Stomach (tissue), 19 donors: ENCODE measurements around the gene CAMK2B. TPM values are rescaled to one million over a fixed set of nuclear protein-coding genes. Genes with fewer than 3 reads are reported as not detected.

Source experiments
- DNase-seq, 2 donors: peaks; one replicate each; pipeline versions ENCODE4 v3.0.0 to v3.0.0-alpha.2; 2013 to 2019
- H3K27ac ChIP-seq, 5 donors: fragments of 200-600 bp in 4 of 5; sonication (generic) in 4 of 5; one replicate each; pipeline ENCODE4 v1.5.1; 2013 to 2019; ENCODE audit warnings: mild to moderate bottlenecking in 1 of 5, moderate library complexity in 1 of 5
- H3K27me3 ChIP-seq, 3 donors: fragments of 200-600 bp; sonication (generic); one replicate each; pipeline ENCODE4 v1.5.1; 2017 to 2019; ENCODE audit warnings: mixed run types in 1 of 3
- H3K36me3 ChIP-seq, 4 donors: fragments of 200-600 bp; sonication (generic); 1 replicate in 3 of 4; 2 replicates in 1 of 4; pipeline ENCODE4 v1.5.1; 2016 to 2019
- H3K4me1 ChIP-seq, 4 donors: fragments of 200-600 bp; sonication (generic); one replicate each; pipeline ENCODE4 v1.5.1; 2016 to 2019
- H3K4me3 ChIP-seq, 4 donors: fragments of 200-600 bp; sonication (generic) in 3 of 4; one replicate each; pipeline ENCODE4 v1.5.1; 2016 to 2019; ENCODE audit warnings: mild to moderate bottlenecking in 1 of 4
- H3K9me3 ChIP-seq, 4 donors: fragments of 200-600 bp; sonication (generic); one replicate each; pipeline ENCODE4 v1.5.1; 2016 to 2019
- EP300 ChIP-seq: sonication (generic); formaldehyde crosslinking; IDR thresholded peaks from one replicate; pipeline ENCODE4 v1.6.1; 2017; ENCODE audit warnings: antibody characterized with exemption
- POLR2A ChIP-seq, 4 donors: fragments of 450-650 bp; IDR thresholded peaks; one replicate each; pipeline ENCODE4 v1.6.1; 2016; ENCODE audit warnings: antibody characterized with exemption in 4 of 4, control low read depth in 2 of 4, mild to moderate bottlenecking in 1 of 4, moderate library complexity in 1 of 4
- POLR2AphosphoS5 ChIP-seq, 3 donors: sonication (generic); formaldehyde crosslinking; IDR thresholded peaks; one replicate each; pipeline ENCODE4 v1.6.1; 2016; ENCODE audit warnings: antibody characterized with exemption in 3 of 3
- WGBS, 5 donors: extraction: QIAGEN DNeasy Blood & Tissue Kit in 3 of 5; methylation state at CpG; one replicate each; pipeline versions ENCODE4 v1.1.5 to v1.1.7; 2013 to 2018; 5-methylcytosine and 5-hydroxymethylcytosine counted together
- intact Hi-C: fragments of 100-400 bp; cut with DNase I; formaldehyde crosslinking; loops from one replicate; pipeline ENCODE4 v1.15.1; 2023; ENCODE audit warnings: low total_unique reads
- long read RNA-seq, 10 donors: transcript quantifications; one replicate each; lab custom pipeline, GENCODE V29; 2026
- polyA plus RNA-seq, 3 donors: library from polyadenylated mRNA; stranded (reverse); fragments of 200-250 nt; gene quantifications; one replicate each; pipeline ENCODE4 v1.2.3, GENCODE V29; 2013
- total RNA-seq, 5 donors: library from RNA; depleted of rRNA; stranded (reverse); fragments of >200 nt; gene quantifications; one replicate each; pipeline versions ENCODE4 v1.1.0 to v1.2.3, GENCODE V29; 2014 to 2016
- TF ChIP-seq, protein P1 (sequence below), 7 experiments: fragments of 450-650 bp in 4 of 7; fragments of 200-600 bp in 3 of 7; sonication (generic) in 3 of 7; IDR thresholded peaks; one replicate each; pipeline ENCODE4 v1.5.1; 2016 to 2019; ENCODE audit warnings: antibody characterized with exemption in 7 of 7, control low read depth in 2 of 7, mild to moderate bottlenecking in 1 of 7
- donor health status: healthy with polysubstance abuse.
- donor health status: Bipolar disorder and iron deficiency.
- donor health status: healthy.

Gene CAMK2B
- total RNA-seq (1 to 10 TPM in 2 of 5 donors, under 1 TPM in 1, not detected in 2; 0.92 to 7.6 (median 4.6) TPM), polyA plus RNA-seq (10 to 100 TPM in 1 of 3 donors, 1 to 10 TPM in 2; 2.9 to 28.4 (median 6.2) TPM)
- long read RNA-seq, donor 1 = 0 reads
- long read RNA-seq, donor 2, full-length matches to known transcripts = 1 of 1 reads
- long read RNA-seq, donor 2, partial matches to known transcripts = 0 of 1 reads
- long read RNA-seq, donor 2, other reads (novel, unspliced or antisense) = 0 of 1 reads
- long read RNA-seq, donor 3 = 0 reads
- long read RNA-seq, donor 4 = 0 reads
- long read RNA-seq, donor 5 = 0 reads
- long read RNA-seq, donor 6 = 0 reads
- long read RNA-seq, donor 7 = 0 reads
- long read RNA-seq, donor 8 = 0 reads
- long read RNA-seq, donor 9 = 0 reads
- long read RNA-seq, donor 10, partial matches to known transcripts = 0 of 1 reads
- long read RNA-seq, donor 10, other reads (novel, unspliced or antisense) = 0 of 1 reads

DNA sequence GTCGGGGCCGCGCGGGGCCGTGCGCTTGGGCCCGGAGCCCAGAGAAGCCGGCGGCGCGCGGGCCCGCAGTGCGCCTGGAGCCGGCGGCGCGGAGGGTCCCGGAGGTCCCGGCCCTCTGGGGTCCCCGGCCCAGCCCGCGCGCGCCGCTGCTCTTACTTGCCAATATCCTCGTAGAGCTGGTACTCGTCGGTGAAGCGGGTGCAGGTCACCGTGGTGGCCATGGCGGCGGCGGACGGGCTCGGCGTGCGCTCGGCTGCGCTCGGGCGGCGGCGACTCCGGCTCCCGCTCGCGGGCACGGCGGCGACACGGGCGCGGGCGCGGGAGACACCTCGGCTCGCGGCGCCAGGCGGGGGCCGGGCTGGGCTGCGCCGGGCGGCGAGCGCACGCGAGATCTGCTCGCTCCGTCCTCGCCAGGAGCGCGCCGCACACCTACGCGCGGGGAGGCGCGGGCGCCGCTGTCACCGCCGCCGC, at the start of gene CAMK2B:
Gene CAMK2B, minus strand, starts transcription at position 394 of the 471 bp plus-strand sequence. Its CDS starts 173 bp downstream, at position 221.
- Histone ChIP-seq H3K9me3 (no peaks in the 10 kb centered on the region), H3K4me3 (peak within 1 kb of the TSS; percentile 23 to 40 (median 30)), H3K27me3 (peaks cover 9 to 68% (median 31%) of the 10 kb centered on the region in 3 donors), H3K36me3 (no peaks in the 10 kb centered on the region), H3K27ac (no peak within 1 kb of the TSS), H3K4me1 (peaks cover 3 to 13% (median 10%) of the 10 kb centered on the region in 4 donors)
- DNase-seq = peak in 1 of 2 donors; percentile 56
- 0 to 2% (median 1%) methylated on average over 26 to 85 of the region's 85 CpGs; no CpG with 5 or more reads in 1 of the 5 donors for WGBS, 5 donors
- TF ChIP-seq POLR2AphosphoS5 (IDR thresholded peaks at IDR 0.05) = no peak
- TF ChIP-seq, protein P1, sequence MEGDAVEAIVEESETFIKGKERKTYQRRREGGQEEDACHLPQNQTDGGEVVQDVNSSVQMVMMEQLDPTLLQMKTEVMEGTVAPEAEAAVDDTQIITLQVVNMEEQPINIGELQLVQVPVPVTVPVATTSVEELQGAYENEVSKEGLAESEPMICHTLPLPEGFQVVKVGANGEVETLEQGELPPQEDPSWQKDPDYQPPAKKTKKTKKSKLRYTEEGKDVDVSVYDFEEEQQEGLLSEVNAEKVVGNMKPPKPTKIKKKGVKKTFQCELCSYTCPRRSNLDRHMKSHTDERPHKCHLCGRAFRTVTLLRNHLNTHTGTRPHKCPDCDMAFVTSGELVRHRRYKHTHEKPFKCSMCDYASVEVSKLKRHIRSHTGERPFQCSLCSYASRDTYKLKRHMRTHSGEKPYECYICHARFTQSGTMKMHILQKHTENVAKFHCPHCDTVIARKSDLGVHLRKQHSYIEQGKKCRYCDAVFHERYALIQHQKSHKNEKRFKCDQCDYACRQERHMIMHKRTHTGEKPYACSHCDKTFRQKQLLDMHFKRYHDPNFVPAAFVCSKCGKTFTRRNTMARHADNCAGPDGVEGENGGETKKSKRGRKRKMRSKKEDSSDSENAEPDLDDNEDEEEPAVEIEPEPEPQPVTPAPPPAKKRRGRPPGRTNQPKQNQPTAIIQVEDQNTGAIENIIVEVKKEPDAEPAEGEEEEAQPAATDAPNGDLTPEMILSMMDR (IDR thresholded peaks at IDR 0.05) = no peak
- no peak for TF ChIP-seq POLR2A (IDR thresholded peaks at IDR 0.05)
- TF ChIP-seq EP300 = no peak
- intact Hi-C loops = no loop called here

- no peaks in the 10 kb centered on the region for H3K4me1 ChIP-seq
- no peak overlapping the region for H3K4me3 ChIP-seq
- intact Hi-C loops = no loop called here
- TF ChIP-seq POLR2A (IDR thresholded peaks at IDR 0.05) (no peak), EP300 (no peak), POLR2AphosphoS5 (IDR thresholded peaks at IDR 0.05) (no peak)
- TF ChIP-seq, protein P1 (IDR thresholded peaks at IDR 0.05) = no peak
- 70 to 74% (median 72%) methylated on average over 10 to 12 of the region's 12 CpGs for WGBS, 5 donors
- no peak overlapping the region for H3K27ac ChIP-seq
- no peak for DNase-seq
- H3K9me3 ChIP-seq = no peaks in the 10 kb centered on the region
- H3K36me3 ChIP-seq = no peaks in the 10 kb centered on the region
- peaks cover 0 to 4% (median 0%) of the 10 kb centered on the region in 3 donors for H3K27me3 ChIP-seq
Observed at GRCh38 chr7:44374007-44374763, 48.8 kb upstream of the CAMK2B start.

- Histone ChIP-seq H3K9me3 (no peaks in the 10 kb centered on the region), H3K4me3 (no peak overlapping the region), H3K27ac (no peak overlapping the region), H3K36me3 (no peaks in the 10 kb centered on the region), H3K4me1 (no peaks in the 10 kb centered on the region), H3K27me3 (peaks cover 0 to 8% (median 3%) of the 10 kb centered on the region in 3 donors)
- intact Hi-C loops = no loop called here
- no peak for DNase-seq
- 73 to 94% (median 79%) methylated on average over 2 of the region's 2 CpGs for WGBS, 5 donors
- no peak for TF ChIP-seq POLR2A (IDR thresholded peaks at IDR 0.05)
- TF ChIP-seq POLR2AphosphoS5 (IDR thresholded peaks at IDR 0.05) = no peak
- TF ChIP-seq, protein P1 (IDR thresholded peaks at IDR 0.05) = no peak
- TF ChIP-seq EP300 = no peak
Observed at GRCh38 chr7:44373418-44373740, 48.0 kb upstream of the CAMK2B start.
